SJSA1 (cell line): Measurements from ENCODE around the gene GNG4. TPM values are rescaled to one million over a fixed set of nuclear protein-coding genes. Genes with fewer than 3 reads are reported as not detected.

Experiments used
- DNase-seq, 2 experiments: peaks; one replicate each; pipeline ENCODE4 v3.0.0-alpha.2; 2015 to 2020; ENCODE audit warnings: low spot score in 2 of 2, low read depth in 1 of 2
- H3K27ac ChIP-seq: fragments of 250-450 bp; sonication (Bioruptor Pico); 2 replicates; pipeline ENCODE4 v1.5.1; 2020; ENCODE audit warnings: mild to moderate bottlenecking, moderate library complexity
- H3K27me3 ChIP-seq: fragments of 250-450 bp; sonication (Bioruptor Pico); replicated peaks from 2 replicates; pipeline ENCODE4 v1.5.1; 2020; ENCODE audit warnings: mild to moderate bottlenecking, moderate library complexity
- H3K36me3 ChIP-seq: fragments of 250-450 bp; sonication (Bioruptor Pico); 2 replicates; pipeline ENCODE4 v1.5.1; 2020; ENCODE audit warnings: mild to moderate bottlenecking
- H3K4me1 ChIP-seq: fragments of 250-450 bp; sonication (Bioruptor Pico); replicated peaks from 2 replicates; pipeline ENCODE4 v1.6.1; 2021; ENCODE audit warnings: mild to moderate bottlenecking
- H3K4me3 ChIP-seq: fragments of 250-450 bp; sonication (Bioruptor Pico); 2 replicates; pipeline ENCODE4 v1.5.1; 2020; ENCODE audit warnings: mild to moderate bottlenecking
- H3K9me3 ChIP-seq: fragments of 250-450 bp; sonication (Bioruptor Pico); replicated peaks from 2 replicates; pipeline ENCODE4 v1.5.1; 2020; ENCODE audit warnings: mild to moderate bottlenecking
- total RNA-seq: library from RNA; depleted of rRNA; stranded (reverse); fragments of >200 nt; shearing (Covaris generic); gene quantifications from 2 replicates; pipeline ENCODE4 v1.2.3, GENCODE V29; 2014; rRNA removed

The GNG4 gene
- 2.3 and 4.2 TPM in 2 replicates for total RNA-seq

DNA sequence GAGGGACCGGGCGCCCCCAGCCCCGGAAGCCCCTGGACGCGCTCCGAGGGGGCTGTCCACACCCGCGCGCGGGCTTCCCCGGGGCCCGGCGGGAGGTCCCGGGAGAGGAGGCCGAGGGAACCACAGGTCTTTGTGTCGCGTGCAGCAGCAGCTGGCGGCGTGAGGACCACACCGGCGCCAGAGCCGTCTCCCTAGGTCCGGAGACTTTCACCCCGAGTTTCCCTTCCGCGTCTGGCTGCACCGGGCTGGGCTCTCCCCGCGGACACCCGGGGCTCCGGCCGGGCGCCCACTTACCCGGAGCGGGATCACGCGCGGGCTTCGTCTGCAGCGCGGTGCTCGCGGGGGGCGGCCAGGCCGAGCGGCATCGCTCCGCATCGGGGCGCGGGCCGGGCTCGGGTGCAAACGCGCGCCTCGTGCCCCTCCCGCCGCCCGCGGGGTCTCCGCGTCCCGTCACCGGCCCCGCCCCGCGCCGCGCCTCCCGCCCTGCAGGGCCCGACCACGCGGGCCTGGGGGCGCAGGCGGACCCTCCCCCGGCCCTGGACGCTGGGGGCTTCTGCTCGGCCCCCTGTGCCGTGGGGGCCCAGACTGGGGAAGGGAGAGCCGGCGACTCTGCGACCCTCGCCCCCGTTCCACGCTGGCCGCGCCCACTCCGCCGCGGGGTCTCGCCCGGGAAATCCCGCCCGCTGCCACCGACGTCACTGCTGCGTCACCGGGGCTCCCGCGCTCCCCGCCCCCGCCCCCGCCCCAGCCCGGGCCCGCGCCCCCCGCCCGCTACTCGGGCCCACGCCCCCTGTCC, at the start of gene GNG4:
TSS of gene GNG4 (minus strand) at position 417 of the 796 bp plus-strand sequence. CDS start 65,946 bp downstream, outside the sequence.
- peak in 1 of 2 experiments; percentile 17 for DNase-seq
- peaks cover 7% of the 10 kb centered on the region; the same call in 1 of the 2 replicates for H3K9me3 ChIP-seq
- peak within 1 kb of the TSS; percentile 44 for H3K4me3 ChIP-seq
- H3K4me1 ChIP-seq = peaks cover 18% of the 10 kb centered on the region
- no peaks in the 10 kb centered on the region for H3K36me3 ChIP-seq
- H3K27me3 ChIP-seq = peaks cover 9% of the 10 kb centered on the region; the same call in 1 of the 2 replicates
- H3K27ac ChIP-seq = no peak within 1 kb of the TSS

DNA sequence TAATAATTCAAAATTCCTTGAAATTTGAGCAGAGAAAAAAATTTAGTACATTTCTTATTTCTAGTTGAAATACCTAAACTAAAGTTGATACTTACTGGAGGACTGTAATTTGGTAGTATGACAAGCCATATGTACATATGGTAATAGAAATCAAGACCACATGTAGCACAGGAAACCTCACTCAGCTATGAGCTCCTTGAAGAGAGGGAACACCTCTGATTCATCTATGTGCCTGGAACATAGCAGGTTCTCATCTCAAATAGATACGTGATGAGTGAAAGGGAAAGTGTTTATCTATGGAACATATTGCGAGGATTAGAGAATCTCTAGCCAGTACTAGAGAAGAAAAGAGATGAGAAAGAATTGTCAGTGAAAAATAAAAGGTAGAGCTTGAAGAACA, 47.9 kb upstream of the GNG4 start:
- H3K36me3 ChIP-seq = no peaks in the 10 kb centered on the region; the same call in 1 of the 2 replicates

DNA sequence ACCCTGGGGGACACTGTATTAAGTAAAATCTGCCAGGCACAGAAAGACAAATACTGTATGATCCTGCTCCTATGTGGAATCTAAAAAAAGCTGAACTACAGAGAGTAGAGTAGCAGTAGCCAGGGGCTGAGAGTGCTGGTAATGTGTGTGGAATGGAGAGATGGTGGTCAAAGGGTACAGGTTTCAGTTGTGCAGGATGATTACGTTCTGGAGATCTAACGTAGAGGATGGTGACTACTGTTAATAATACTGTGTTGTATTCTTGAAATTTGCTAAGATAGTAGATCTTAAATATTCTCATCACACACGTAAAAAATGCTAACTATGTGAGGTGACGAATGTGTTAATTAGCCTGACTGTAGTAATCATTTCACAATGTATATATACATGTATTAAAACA, 39.8 kb upstream of the GNG4 start:
- Histone ChIP-seq H3K4me3 (no peak overlapping the region), H3K9me3 (no peaks in the 10 kb centered on the region), H3K27me3 (no peaks in the 10 kb centered on the region), H3K36me3 (no peaks in the 10 kb centered on the region), H3K27ac (no peak overlapping the region), H3K4me1 (peaks cover 12% of the 10 kb centered on the region)
- no peak for DNase-seq

More for the DNA sequence above, 47.9 kb upstream of the GNG4 start:
- no peak overlapping the region for H3K4me3 ChIP-seq
- H3K4me1 ChIP-seq = peaks cover 13% of the 10 kb centered on the region
- H3K9me3 ChIP-seq = no peaks in the 10 kb centered on the region
- H3K27ac ChIP-seq = no peak overlapping the region
- H3K27me3 ChIP-seq = no peaks in the 10 kb centered on the region
- DNase-seq = no peak

DNA sequence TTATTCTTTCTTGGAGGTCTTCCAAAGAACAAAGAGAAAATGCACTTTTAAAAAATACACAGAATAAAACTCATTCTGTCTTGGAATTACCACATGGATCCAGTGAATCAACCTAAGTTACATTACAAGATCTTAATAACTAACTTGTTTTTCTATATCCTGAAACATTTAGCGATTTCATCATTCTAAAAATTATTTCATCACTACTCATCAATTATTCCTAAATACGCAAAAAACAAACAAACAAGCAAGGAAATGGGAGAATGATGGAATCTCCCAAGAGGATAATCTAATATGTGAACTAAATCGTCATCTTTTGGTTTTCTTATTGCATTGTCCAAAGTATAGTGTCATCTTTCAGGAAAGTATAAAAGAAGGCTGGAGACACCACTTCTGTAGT, 38.5 kb upstream of the GNG4 start:
- H3K4me1 ChIP-seq = peaks cover 8% of the 10 kb centered on the region; the same call in 1 of the 2 replicates
- no peak for DNase-seq
- no peak overlapping the region for H3K27ac ChIP-seq
- no peaks in the 10 kb centered on the region for H3K27me3 ChIP-seq
- no peaks in the 10 kb centered on the region for H3K9me3 ChIP-seq
- H3K4me3 ChIP-seq = no peak overlapping the region
- no peaks in the 10 kb centered on the region for H3K36me3 ChIP-seq

DNA sequence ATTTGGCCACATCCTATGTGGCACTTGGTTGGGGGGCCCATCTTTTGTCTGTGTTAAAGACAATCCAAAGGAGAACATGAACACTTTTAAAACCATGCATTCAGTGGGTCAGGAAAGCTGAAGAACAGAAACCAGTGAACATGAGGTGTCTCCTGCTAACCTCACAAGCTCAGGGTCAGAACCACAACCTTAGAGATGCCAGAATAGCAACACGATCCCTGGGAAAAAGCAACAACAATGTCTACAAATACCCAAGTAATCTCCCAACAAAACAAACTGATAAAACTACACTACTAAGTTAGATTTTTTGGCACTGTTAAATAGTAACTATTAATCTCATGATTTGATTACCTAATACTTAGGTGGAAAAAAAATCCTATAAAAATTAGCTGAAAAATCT, 34.1 kb upstream of the GNG4 start:
- H3K4me1 ChIP-seq = no peaks in the 10 kb centered on the region
- H3K27ac ChIP-seq = no peak overlapping the region
- no peaks in the 10 kb centered on the region for H3K9me3 ChIP-seq
- H3K4me3 ChIP-seq = no peak overlapping the region
- no peaks in the 10 kb centered on the region for H3K36me3 ChIP-seq
- no peak for DNase-seq
- no peaks in the 10 kb centered on the region for H3K27me3 ChIP-seq

DNA sequence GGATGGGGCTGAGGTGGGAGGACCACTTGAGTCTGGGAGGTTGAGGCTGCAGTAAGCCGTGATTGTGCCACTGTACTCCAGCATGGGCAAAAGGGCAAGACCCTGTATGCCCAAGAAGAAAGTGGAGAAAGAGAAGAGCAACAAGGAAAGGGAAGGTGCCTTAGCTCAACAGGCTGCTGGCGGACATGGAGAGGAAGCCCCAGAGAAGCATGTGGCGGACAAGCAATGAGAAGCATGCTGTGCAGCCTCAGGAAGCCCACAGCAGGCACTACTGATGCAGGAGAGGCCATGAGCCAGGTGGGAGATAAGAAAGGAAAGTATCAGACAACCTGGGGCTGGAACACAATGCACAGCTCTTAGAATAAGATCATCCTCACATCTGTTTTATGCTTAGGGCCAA, 32.6 kb upstream of the GNG4 start:
- H3K9me3 ChIP-seq = no peaks in the 10 kb centered on the region
- H3K27me3 ChIP-seq = no peaks in the 10 kb centered on the region
- DNase-seq = no peak
- no peaks in the 10 kb centered on the region for H3K36me3 ChIP-seq
- H3K27ac ChIP-seq = no peak overlapping the region
- H3K4me1 ChIP-seq = no peaks in the 10 kb centered on the region
- H3K4me3 ChIP-seq = no peak overlapping the region

DNA sequence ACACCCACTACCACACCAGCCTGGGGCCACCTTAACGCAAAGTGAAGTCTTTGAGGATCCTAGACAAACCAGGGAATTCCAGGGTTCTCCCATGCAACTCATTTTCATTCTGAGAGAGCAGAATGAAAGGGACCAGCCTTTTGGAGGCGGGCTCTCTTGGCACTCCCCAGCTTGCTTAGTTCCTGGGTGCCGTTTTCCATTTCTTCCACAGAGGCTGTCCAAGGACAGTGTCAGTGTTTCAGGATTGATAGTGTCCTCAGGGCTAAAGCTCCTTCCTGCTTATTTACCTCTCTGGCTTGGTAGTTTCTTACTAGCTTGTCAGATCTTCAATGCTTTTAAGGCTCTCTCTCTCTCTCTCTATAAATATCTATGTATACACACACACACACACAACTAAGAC, 30.1 kb upstream of the GNG4 start:
- Histone ChIP-seq H3K4me3 (no peak overlapping the region), H3K9me3 (no peaks in the 10 kb centered on the region; the same call in 1 of the 2 replicates), H3K27ac (no peak overlapping the region), H3K4me1 (no peaks in the 10 kb centered on the region), H3K36me3 (peaks cover 11% of the 10 kb centered on the region), H3K27me3 (no peaks in the 10 kb centered on the region)
- no peak for DNase-seq

DNA sequence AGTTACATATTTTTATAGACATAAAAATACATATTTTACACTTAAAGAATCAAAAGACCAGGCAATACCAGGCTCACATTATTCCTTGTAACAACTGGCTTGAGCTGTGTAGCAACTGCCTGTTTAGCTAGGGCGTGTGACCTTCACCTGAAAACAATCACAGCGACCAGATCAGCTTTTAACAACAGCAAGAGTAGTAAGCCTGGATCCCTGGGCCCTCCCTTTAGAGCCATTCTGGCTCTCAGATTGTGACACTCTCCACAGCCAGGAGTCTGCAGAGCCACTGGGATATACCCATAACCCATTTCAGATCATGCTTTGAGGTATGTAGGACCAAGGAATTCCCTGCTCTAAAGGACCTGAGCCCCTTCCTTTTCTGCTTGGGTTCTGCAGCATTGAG, 29.4 kb upstream of the GNG4 start:
- no peak for DNase-seq
- Histone ChIP-seq H3K27ac (no peak overlapping the region), H3K27me3 (no peaks in the 10 kb centered on the region), H3K4me1 (no peaks in the 10 kb centered on the region), H3K9me3 (no peaks in the 10 kb centered on the region; the same call in 1 of the 2 replicates), H3K4me3 (no peak overlapping the region), H3K36me3 (peaks cover 11% of the 10 kb centered on the region)

DNA sequence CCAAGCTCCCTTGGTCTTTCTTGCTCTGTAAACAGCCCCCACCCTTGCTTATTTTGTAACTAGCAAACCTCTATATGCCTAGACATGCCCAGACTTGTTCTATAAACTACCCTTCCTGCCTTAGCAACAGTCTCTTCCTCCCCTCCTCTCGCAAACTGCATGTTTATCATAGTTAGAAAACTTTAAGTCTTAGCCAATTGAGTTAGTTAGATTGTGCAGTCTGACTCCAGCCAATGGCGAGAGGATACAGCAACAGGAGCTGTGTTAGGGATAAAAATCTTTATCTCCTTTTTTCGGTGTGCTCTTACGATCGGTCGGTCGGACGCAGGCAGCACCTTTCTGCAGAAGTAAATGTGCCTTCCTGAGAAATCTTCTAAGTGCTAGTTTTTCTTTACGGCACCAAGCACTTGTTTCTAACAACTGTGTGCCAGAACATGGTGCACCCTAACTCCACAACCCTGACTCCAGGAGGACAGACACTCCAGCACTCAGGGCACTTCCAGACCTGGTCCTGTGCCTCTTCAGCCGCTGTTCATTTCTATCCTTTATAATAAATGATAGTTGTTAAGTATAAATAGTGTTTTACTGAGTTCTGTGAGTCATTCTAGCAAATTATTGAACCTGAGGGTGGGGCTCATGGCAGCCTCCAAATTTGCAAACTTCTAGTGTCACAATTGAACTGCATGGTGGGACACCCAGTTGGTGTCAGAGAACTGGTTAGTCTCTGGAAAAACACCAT, 25.7 kb upstream of the GNG4 start:
- H3K4me1 ChIP-seq = no peaks in the 10 kb centered on the region
- no peak overlapping the region for H3K27ac ChIP-seq
- H3K36me3 ChIP-seq = peaks cover 17% of the 10 kb centered on the region
- DNase-seq = no peak
- no peak overlapping the region for H3K4me3 ChIP-seq
- peaks cover 5% of the 10 kb centered on the region for H3K9me3 ChIP-seq
- no peaks in the 10 kb centered on the region for H3K27me3 ChIP-seq

DNA sequence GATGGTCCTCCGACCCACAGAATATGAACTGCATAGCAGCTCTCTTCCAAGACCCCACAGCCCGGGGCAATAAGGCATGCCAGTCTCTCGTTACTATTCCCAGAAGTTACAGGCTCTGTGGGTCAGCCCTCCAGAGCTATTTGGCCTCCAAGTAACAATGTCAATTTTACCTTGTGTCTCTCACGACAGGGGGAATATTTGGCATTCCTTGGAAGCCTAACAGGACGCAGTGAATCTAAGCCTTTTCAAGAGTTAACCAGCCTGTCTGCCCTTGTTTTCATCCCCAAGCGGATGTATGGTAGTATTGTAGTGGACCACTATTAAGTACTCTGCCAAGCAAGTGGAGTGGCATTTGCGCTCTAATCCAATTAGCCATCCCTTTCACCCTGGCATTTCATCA, 24.4 kb upstream of the GNG4 start:
- H3K9me3 ChIP-seq = peaks cover 16% of the 10 kb centered on the region
- DNase-seq = no peak

DNA sequence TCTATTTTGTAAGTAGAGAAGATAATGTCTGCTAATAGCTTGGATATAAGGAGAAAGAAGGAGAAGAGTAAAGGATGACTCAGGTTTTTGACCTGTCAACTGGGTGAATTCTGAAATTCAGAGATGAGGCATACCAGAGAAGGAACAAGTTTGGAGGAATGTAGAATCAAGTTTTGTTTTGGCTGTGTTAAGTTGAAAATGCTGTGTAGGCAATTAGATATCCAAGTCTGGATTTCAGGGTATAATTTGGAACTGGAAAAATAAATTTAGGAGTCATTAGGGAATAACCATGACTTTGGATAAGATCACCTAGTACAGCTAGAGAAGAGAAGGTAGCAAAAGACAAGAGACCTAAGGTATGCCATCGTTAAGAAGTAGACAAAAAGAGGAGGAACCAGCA, 22.4 kb upstream of the GNG4 start:
- no peak overlapping the region for H3K4me3 ChIP-seq
- peaks cover 16% of the 10 kb centered on the region for H3K9me3 ChIP-seq
- H3K4me1 ChIP-seq = no peaks in the 10 kb centered on the region
- peaks cover 26% of the 10 kb centered on the region for H3K36me3 ChIP-seq
- H3K27me3 ChIP-seq = no peaks in the 10 kb centered on the region
- no peak for DNase-seq
- no peak overlapping the region for H3K27ac ChIP-seq

More for the DNA sequence above, 24.4 kb upstream of the GNG4 start:
- Histone ChIP-seq H3K27me3 (no peaks in the 10 kb centered on the region), H3K27ac (no peak overlapping the region), H3K36me3 (peaks cover 26% of the 10 kb centered on the region), H3K4me3 (no peak overlapping the region), H3K4me1 (no peaks in the 10 kb centered on the region)

DNA sequence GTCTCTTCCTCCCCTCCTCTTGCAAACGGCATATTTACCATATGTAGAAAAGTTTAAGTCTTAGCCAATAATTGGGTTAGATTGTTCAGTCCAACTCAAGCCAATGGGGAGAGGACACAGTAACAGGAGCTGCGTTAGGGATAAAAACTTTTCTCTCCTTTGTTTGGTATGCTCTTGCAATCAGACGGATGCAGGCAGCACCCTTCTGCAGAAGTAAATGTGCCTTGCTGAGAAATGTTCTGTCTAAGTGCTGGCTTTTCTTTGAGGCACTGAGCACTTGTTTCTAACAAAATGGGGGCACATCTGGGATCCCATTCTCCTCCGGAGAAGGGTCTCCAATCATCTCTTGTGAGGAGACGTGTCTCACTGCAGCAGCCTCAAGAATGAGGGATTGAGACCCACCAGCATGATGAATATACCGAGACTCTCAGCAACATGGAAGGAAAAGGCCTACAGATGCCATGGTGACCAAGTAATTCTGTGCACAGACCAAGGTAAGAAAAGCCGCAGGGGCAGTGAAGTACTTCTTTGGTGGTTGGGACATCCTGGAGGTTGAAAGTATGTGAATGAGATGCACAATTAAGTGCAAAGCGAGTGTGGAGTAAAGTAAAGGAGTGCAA, 20.7 kb upstream of the GNG4 start:
- Histone ChIP-seq H3K4me3 (no peak overlapping the region), H3K27ac (no peak overlapping the region), H3K36me3 (peaks cover 15% of the 10 kb centered on the region; the same call in 1 of the 2 replicates), H3K27me3 (no peaks in the 10 kb centered on the region), H3K9me3 (peaks cover 16% of the 10 kb centered on the region), H3K4me1 (no peaks in the 10 kb centered on the region)
- DNase-seq = no peak

DNA sequence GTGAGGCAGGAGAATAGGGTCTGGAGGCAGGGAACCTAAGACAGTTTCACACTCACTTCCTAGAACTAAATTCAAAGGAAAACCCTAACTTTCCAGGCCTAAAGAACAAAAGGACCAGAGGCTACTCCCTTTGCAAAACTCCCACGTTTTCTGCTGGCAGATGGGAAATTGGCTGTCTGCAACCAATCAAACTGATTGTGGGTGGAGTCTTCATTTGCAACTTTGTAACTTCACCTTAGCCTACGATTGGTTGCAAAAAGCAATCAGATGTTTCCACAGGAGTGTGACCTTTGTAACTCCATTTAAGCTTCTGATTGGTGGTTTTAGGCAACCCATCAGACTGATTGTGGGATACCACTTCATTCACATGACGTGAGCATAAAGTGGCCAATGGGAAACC, 19.7 kb upstream of the GNG4 start:
- DNase-seq = no peak

DNA sequence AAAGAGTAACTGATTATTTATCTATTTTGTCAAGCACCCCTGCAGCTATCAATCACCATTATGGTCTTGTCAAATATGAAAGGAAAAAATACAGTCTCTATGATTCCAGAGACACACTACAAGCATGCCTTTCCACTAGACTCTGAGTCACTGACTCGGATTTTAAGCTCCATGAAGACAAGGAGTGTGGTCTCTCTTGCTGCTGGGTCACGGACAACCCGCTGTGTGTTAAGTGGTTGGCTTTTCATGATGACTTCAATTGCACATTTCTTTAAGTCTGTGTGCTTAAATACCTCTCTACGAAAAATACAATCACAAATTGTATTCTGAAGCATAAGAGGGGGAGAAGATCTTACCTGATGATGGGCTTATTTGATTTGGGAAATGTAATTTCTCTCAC, 14.0 kb upstream of the GNG4 start:
- Histone ChIP-seq H3K36me3 (no peaks in the 10 kb centered on the region), H3K4me3 (no peak overlapping the region), H3K4me1 (no peaks in the 10 kb centered on the region), H3K27ac (no peak overlapping the region), H3K27me3 (no peaks in the 10 kb centered on the region), H3K9me3 (no peaks in the 10 kb centered on the region)
- no peak for DNase-seq

More for the DNA sequence above, 19.7 kb upstream of the GNG4 start:
- H3K36me3 ChIP-seq = peaks cover 15% of the 10 kb centered on the region; the same call in 1 of the 2 replicates
- H3K27ac ChIP-seq = no peak overlapping the region
- H3K9me3 ChIP-seq = peaks cover 16% of the 10 kb centered on the region
- no peak overlapping the region for H3K4me3 ChIP-seq
- H3K4me1 ChIP-seq = no peaks in the 10 kb centered on the region
- no peaks in the 10 kb centered on the region for H3K27me3 ChIP-seq
